ENCODE measurements around the gene MORN2.

GRCh38 chr2:38909872-38910271 lies 34.1 kb downstream of the MORN2 start:
- TF ChIP-seq, protein P1, sequence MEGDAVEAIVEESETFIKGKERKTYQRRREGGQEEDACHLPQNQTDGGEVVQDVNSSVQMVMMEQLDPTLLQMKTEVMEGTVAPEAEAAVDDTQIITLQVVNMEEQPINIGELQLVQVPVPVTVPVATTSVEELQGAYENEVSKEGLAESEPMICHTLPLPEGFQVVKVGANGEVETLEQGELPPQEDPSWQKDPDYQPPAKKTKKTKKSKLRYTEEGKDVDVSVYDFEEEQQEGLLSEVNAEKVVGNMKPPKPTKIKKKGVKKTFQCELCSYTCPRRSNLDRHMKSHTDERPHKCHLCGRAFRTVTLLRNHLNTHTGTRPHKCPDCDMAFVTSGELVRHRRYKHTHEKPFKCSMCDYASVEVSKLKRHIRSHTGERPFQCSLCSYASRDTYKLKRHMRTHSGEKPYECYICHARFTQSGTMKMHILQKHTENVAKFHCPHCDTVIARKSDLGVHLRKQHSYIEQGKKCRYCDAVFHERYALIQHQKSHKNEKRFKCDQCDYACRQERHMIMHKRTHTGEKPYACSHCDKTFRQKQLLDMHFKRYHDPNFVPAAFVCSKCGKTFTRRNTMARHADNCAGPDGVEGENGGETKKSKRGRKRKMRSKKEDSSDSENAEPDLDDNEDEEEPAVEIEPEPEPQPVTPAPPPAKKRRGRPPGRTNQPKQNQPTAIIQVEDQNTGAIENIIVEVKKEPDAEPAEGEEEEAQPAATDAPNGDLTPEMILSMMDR (IDR thresholded peaks at IDR 0.05; ENCODE audit: low read length): no peak
- TF ChIP-seq EZH2 (IDR thresholded peaks at IDR 0.05; ENCODE audit: borderline replicate concordance, low read length): no peak

All from OCI-LY1 (cell line).